Inflammatory macrophage treated with lipopolysaccharide for 4 hours (primary cell): ENCODE results near the gene UCHL5.

Source experiments
- DNase-seq: peaks from one replicate; pipeline ENCODE4 v3.0.0-alpha.2; 2020

The UCHL5 gene

DNA sequence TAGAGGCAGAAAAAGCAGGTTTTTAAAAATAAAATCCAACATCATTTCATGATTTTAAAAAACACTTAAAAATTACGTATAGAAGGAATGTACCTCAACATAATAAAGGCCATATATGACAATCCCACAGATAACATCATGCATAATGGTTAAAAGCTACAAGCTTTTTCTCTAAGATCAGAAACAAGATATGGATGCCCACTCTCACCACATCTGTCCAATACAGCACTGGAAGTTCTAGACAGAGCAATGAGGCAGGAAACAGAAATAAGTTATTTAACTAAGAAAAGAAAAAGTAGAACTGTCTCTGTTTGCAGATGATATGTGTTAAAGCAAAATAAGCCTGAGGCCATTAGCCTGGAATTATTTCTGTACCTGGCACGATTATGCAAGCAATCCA is 96.3 kb downstream of the UCHL5 start:
- no peak for DNase-seq
